Breast epithelium (tissue), 4 donors: ENCODE measurements around the gene KIF1B. TPM values are rescaled to one million over a fixed set of nuclear protein-coding genes. Genes with fewer than 3 reads are reported as not detected.

ENCODE experiments used
- DNase-seq, 2 donors: peaks; one replicate each; pipeline ENCODE4 v3.0.0-alpha.2; 2019; ENCODE audit warnings: low spot score in 2 of 2
- H3K27ac ChIP-seq, 2 donors: fragments of 200-600 bp; sonication (generic) in 1 of 2; one replicate each; pipeline ENCODE4 v1.5.1; 2016 to 2019; ENCODE audit warnings: mild to moderate bottlenecking in 1 of 2
- H3K27me3 ChIP-seq, 2 donors: fragments of 200-600 bp; sonication (generic) in 1 of 2; one replicate each; pipeline versions ENCODE4 v1.5.1 to v1.6.0; 2017 to 2019; ENCODE audit warnings: control low read depth in 1 of 2, mild to moderate bottlenecking in 1 of 2
- H3K36me3 ChIP-seq: fragments of 200-600 bp; one replicate; pipeline ENCODE4 v1.5.1; 2019
- H3K4me1 ChIP-seq, 2 donors: fragments of 200-600 bp; sonication (generic); one replicate each; pipeline ENCODE4 v1.5.1; 2016 to 2019; ENCODE audit warnings: control low read depth in 1 of 2
- H3K4me3 ChIP-seq, 3 donors: fragments of 200-600 bp; sonication (generic); 1 replicate in 2 of 3; 2 replicates in 1 of 3; pipeline ENCODE4 v1.5.1; 2016 to 2019; ENCODE audit warnings: mild to moderate bottlenecking in 3 of 3, moderate library complexity in 2 of 3
- H3K9me3 ChIP-seq, 2 donors: fragments of 200-600 bp; sonication (generic) in 1 of 2; one replicate each; pipeline ENCODE4 v1.5.1; 2016 to 2019; ENCODE audit warnings: control low read depth in 1 of 2
- CTCF ChIP-seq, 3 donors: fragments of 450-650 bp; IDR thresholded peaks; one replicate each; pipeline ENCODE4 v1.5.1; 2016 to 2017; ENCODE audit warnings: antibody characterized with exemption in 3 of 3, mild to moderate bottlenecking in 3 of 3, moderate library complexity in 3 of 3
- POLR2A ChIP-seq: fragments of 450-650 bp; IDR thresholded peaks from one replicate; pipeline ENCODE4 v1.6.1; 2016; ENCODE audit warnings: antibody characterized with exemption, mild to moderate bottlenecking, moderate library complexity
- POLR2AphosphoS5 ChIP-seq, 3 donors: sonication (generic); formaldehyde crosslinking; IDR thresholded peaks; one replicate each; pipeline ENCODE4 v1.6.1; 2017; ENCODE audit warnings: antibody characterized with exemption in 3 of 3
- intact Hi-C: fragments of 100-400 bp; cut with DNase I; formaldehyde crosslinking; loops from one replicate; pipeline ENCODE4 v1.15.1; 2023; ENCODE audit warnings: low total_unique reads
- total RNA-seq, 3 donors: library from RNA; depleted of rRNA; stranded (reverse); fragments of >200 nt; gene quantifications; one replicate each; pipeline ENCODE4 v1.1.0, GENCODE V29; 2016

Gene KIF1B
- total RNA-seq, 3 donors from 2014 or later, result 42.6 to 45.7 (median 43.5) TPM

- intact Hi-C loops, result loop anchor here (5.0 kb wide), 1 partner anchor 122 kb away; no protein-coding TSS in a partner anchor
Measured at GRCh38 chr1:10178597-10179405, 31.6 kb upstream of the KIF1B start.

GRCh38 chr1:10179406-10180091 is 30.8 kb upstream of the KIF1B start:
- no peak overlapping the region for H3K27ac ChIP-seq
- no peaks in the 10 kb centered on the region for H3K36me3 ChIP-seq
- intact Hi-C loops, result loop anchor here (5.0 kb wide), 1 partner anchor 122 kb away; no protein-coding TSS in a partner anchor

More at GRCh38 chr1:10178597-10179405, 31.6 kb upstream of the KIF1B start:
- Histone ChIP-seq H3K36me3 (no peaks in the 10 kb centered on the region), H3K4me1 (no peaks in the 10 kb centered on the region), H3K9me3 (no peaks in the 10 kb centered on the region), H3K27ac (no peak overlapping the region), H3K4me3 (no peak overlapping the region), H3K27me3 (no peaks in the 10 kb centered on the region)
- TF ChIP-seq CTCF (IDR thresholded peaks at IDR 0.05) (no peak), POLR2AphosphoS5 (IDR thresholded peaks at IDR 0.05) (no peak)
- no peak for DNase-seq

GRCh38 chr1:10181154-10181553 is 29.2 kb upstream of the KIF1B start:
- Histone ChIP-seq H3K9me3 (no peaks in the 10 kb centered on the region), H3K27ac (no peak overlapping the region), H3K27me3 (no peaks in the 10 kb centered on the region), H3K36me3 (no peaks in the 10 kb centered on the region), H3K4me3 (no peak overlapping the region), H3K4me1 (no peaks in the 10 kb centered on the region)
- intact Hi-C loops, result no loop called here
- no peak for TF ChIP-seq POLR2AphosphoS5 (IDR thresholded peaks at IDR 0.05)
- TF ChIP-seq POLR2A, result no peak
- no peak for DNase-seq

More at GRCh38 chr1:10179406-10180091, 30.8 kb upstream of the KIF1B start:
- Histone ChIP-seq H3K27me3 (no peaks in the 10 kb centered on the region), H3K9me3 (no peaks in the 10 kb centered on the region), H3K4me3 (no peak overlapping the region), H3K4me1 (no peaks in the 10 kb centered on the region)
- no peak for DNase-seq
- no peak for TF ChIP-seq CTCF (IDR thresholded peaks at IDR 0.05)
- TF ChIP-seq POLR2A, result no peak
- no peak for TF ChIP-seq POLR2AphosphoS5 (IDR thresholded peaks at IDR 0.05)

- no peaks in the 10 kb centered on the region for H3K27me3 ChIP-seq
- intact Hi-C loops, result loop anchor here (5.0 kb wide), 1 partner anchor 868 kb away; no protein-coding TSS in a partner anchor
- TF ChIP-seq POLR2A (no peak), POLR2AphosphoS5 (IDR thresholded peaks at IDR 0.05) (no peak), CTCF (IDR thresholded peaks at IDR 0.05) (no peak)
- no peaks in the 10 kb centered on the region for H3K9me3 ChIP-seq
- H3K4me3 ChIP-seq, result no peak overlapping the region
- no peak for DNase-seq
- no peak overlapping the region for H3K27ac ChIP-seq
- no peaks in the 10 kb centered on the region for H3K4me1 ChIP-seq
- no peaks in the 10 kb centered on the region for H3K36me3 ChIP-seq
Measured at GRCh38 chr1:10185759-10186158, 24.6 kb upstream of the KIF1B start.

- H3K4me3 ChIP-seq, result no peak overlapping the region
- intact Hi-C loops, result loop anchor here (5.0 kb wide), 1 partner anchor 869 kb away; no protein-coding TSS in a partner anchor
- no peak for DNase-seq
- H3K4me1 ChIP-seq, result no peaks in the 10 kb centered on the region
- H3K27ac ChIP-seq, result no peak overlapping the region
- H3K9me3 ChIP-seq, result no peaks in the 10 kb centered on the region
- TF ChIP-seq POLR2A (no peak), POLR2AphosphoS5 (IDR thresholded peaks at IDR 0.05) (no peak), CTCF (IDR thresholded peaks at IDR 0.05) (no peak)
- no peaks in the 10 kb centered on the region for H3K36me3 ChIP-seq
- H3K27me3 ChIP-seq, result no peaks in the 10 kb centered on the region
Measured at GRCh38 chr1:10186331-10187025, 23.9 kb upstream of the KIF1B start.
